Mesendoderm (in vitro differentiated cells): Measurements from ENCODE around the gene KIAA0319L.
A peak's percentile ranks its signal among the peaks of the same experiment; 100 is the strongest.

ENCODE experiments used
- DNase-seq: peaks from one replicate; pipeline ENCODE4 v3.0.0; 2013
- H2AK5ac ChIP-seq: 2 replicates; pipeline ENCODE4 v1.6.1; 2013; ENCODE audit warnings: low read length, inconsistent platforms
- H2BK120ac ChIP-seq: 2 replicates; pipeline ENCODE4 v1.6.1; 2013; ENCODE audit warnings: low read depth, mild to moderate bottlenecking, low read length, moderate library complexity, mixed read lengths
- H2BK15ac ChIP-seq: replicated peaks from 2 replicates; pipeline ENCODE4 v1.6.1; 2013; ENCODE audit warnings: low read depth, mild to moderate bottlenecking, moderate library complexity
- H2BK5ac ChIP-seq: 2 replicates; pipeline ENCODE4 v1.6.1; 2013; ENCODE audit warnings: low read length, inconsistent platforms
- H3K18ac ChIP-seq: 2 replicates; pipeline ENCODE4 v1.6.1; 2013; ENCODE audit warnings: mild to moderate bottlenecking, low read length, mixed read lengths
- H3K23ac ChIP-seq: one replicate; pipeline ENCODE4 v1.6.1; 2013; ENCODE audit warnings: low read length
- H3K27ac ChIP-seq: 2 replicates; pipeline ENCODE4 v1.5.1; 2013; ENCODE audit warnings: low read depth, mild to moderate bottlenecking, inconsistent platforms, low read length, moderate library complexity
- H3K27me3 ChIP-seq: 2 replicates; pipeline ENCODE4 v1.6.1; 2013; ENCODE audit warnings: low read length, control low read depth, mild to moderate bottlenecking, inconsistent platforms; ENCODE audit not compliant: insufficient read depth, poor library complexity
- H3K36me3 ChIP-seq: 2 replicates; pipeline ENCODE4 v1.6.1; 2013; ENCODE audit warnings: low read length, inconsistent platforms; ENCODE audit not compliant: control insufficient read depth, insufficient read depth
- H3K4ac ChIP-seq: one replicate; pipeline ENCODE4 v1.6.1; 2013; ENCODE audit warnings: low read depth, mild to moderate bottlenecking, low read length, moderate library complexity
- H3K4me1 ChIP-seq: 2 replicates; pipeline ENCODE4 v1.6.1; 2013; ENCODE audit warnings: low read depth, low read length, inconsistent platforms; ENCODE audit not compliant: control insufficient read depth
- H3K4me2 ChIP-seq: 2 replicates; pipeline ENCODE4 v1.6.1; 2013; ENCODE audit warnings: low read length
- H3K4me3 ChIP-seq: 2 replicates; pipeline ENCODE4 v1.5.1; 2013; ENCODE audit warnings: mild to moderate bottlenecking, low read length
- H3K56ac ChIP-seq: one replicate; pipeline ENCODE4 v1.6.1; 2013; ENCODE audit warnings: low read length
- H3K79me1 ChIP-seq: 2 replicates; pipeline ENCODE4 v1.6.1; 2013; ENCODE audit warnings: low read length, inconsistent platforms
- H3K79me2 ChIP-seq: 2 replicates; pipeline ENCODE4 v1.6.1; 2013; ENCODE audit warnings: mild to moderate bottlenecking, low read length; ENCODE audit not compliant: control insufficient read depth, insufficient read depth
- H3K9ac ChIP-seq: 2 replicates; pipeline ENCODE4 v1.6.1; 2013; ENCODE audit warnings: low read length, inconsistent platforms
- H4K5ac ChIP-seq: one replicate; pipeline ENCODE4 v1.6.1; 2013; ENCODE audit warnings: low read length
- H4K8ac ChIP-seq: one replicate; pipeline ENCODE4 v1.6.1; 2013; ENCODE audit warnings: low read depth, mild to moderate bottlenecking, control low read depth, low read length, moderate library complexity
- WGBS: extraction: QIAGEN DNeasy Blood & Tissue Kit; methylation state at CpG from one replicate; pipeline ENCODE4 v1.1.7; 2013; ENCODE audit warnings: low lambda C conversion rate, missing lambda C conversion rate; ENCODE audit not compliant: insufficient coverage; ENCODE audit errors: extremely low coverage; 5-methylcytosine and 5-hydroxymethylcytosine counted together

KIAA0319L gene

DNA sequence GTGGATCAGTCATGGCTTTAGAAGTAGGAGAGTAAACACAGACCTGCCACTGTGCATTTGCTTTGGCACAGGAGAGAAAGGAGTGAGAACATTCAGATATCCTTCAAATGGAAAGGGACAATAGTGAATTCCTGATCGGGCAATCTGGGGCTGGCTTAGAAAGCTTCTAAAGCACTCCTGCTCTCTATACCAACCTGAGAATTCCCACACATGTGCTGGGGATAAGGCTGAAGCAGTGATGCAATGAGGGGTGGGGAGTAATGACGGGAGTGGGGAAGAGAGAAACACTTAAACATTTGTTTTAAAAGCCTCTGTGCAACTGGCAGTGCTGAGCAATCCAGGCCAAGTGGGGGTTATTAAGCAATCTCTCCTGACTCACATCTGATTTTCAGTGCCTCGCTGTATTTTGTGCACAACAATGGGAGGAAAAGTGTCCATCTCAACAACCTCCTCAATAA, 108.8 kb downstream of the KIAA0319L start:
- no peak overlapping the region for H3K27ac ChIP-seq
- no peak overlapping the region for H4K8ac ChIP-seq
- no peak overlapping the region for H3K4ac ChIP-seq
- no peak overlapping the region for H4K5ac ChIP-seq
- H2AK5ac ChIP-seq, result no peak overlapping the region
- H3K36me3 ChIP-seq, result peaks cover 3% of the 10 kb centered on the region
- H3K79me2 ChIP-seq, result no peaks in the 10 kb centered on the region
- H3K4me3 ChIP-seq, result no peak overlapping the region
- no CpG with 5 or more reads among the region's 3 CpGs for WGBS
- no peak overlapping the region for H2BK5ac ChIP-seq
- H2BK120ac ChIP-seq, result no peak overlapping the region
- no peak overlapping the region for H3K56ac ChIP-seq
- H2BK15ac ChIP-seq, result no peak overlapping the region
- no peaks in the 10 kb centered on the region for H3K27me3 ChIP-seq
- H3K18ac ChIP-seq, result no peak overlapping the region
- no peak overlapping the region for H3K23ac ChIP-seq
- no peak overlapping the region for H3K4me2 ChIP-seq
- H3K79me1 ChIP-seq, result no peaks in the 10 kb centered on the region
- DNase-seq, result no peak
- H3K9ac ChIP-seq, result no peak overlapping the region
- H3K4me1 ChIP-seq, result no peaks in the 10 kb centered on the region

DNA sequence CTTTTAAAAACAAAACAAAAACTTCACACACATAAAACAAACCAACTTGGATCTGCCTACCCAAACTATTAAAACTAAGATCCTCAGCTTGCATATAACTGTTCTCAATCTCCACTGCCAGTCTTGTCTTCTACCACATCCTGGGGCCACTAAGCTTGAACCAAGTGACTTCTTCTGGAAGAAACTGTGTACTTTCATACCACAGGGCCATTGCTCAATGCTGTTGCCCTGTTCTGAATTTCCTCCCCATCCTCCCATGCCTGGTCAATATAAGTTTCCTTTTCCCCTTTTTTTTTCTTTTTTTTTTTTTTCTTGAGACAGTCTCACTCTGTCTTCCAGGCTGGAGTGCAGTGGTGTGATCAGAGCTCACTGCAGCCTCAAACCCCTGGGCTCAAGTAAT, 109.9 kb downstream of the KIAA0319L start:
- no peaks in the 10 kb centered on the region for H3K27me3 ChIP-seq
- H4K8ac ChIP-seq, result no peak overlapping the region
- H2BK15ac ChIP-seq, result no peak overlapping the region
- H3K4me3 ChIP-seq, result no peak overlapping the region
- no peak overlapping the region for H3K4me2 ChIP-seq
- no peak overlapping the region for H3K56ac ChIP-seq
- H2BK120ac ChIP-seq, result no peak overlapping the region
- H3K79me1 ChIP-seq, result no peaks in the 10 kb centered on the region
- H2AK5ac ChIP-seq, result no peak overlapping the region
- no peak overlapping the region for H2BK5ac ChIP-seq
- no peaks in the 10 kb centered on the region for H3K4me1 ChIP-seq
- H3K4ac ChIP-seq, result no peak overlapping the region
- no peak overlapping the region for H3K27ac ChIP-seq
- H3K79me2 ChIP-seq, result no peaks in the 10 kb centered on the region
- H3K36me3 ChIP-seq, result peaks cover 6% of the 10 kb centered on the region
- DNase-seq, result no peak
- H4K5ac ChIP-seq, result no peak overlapping the region
- no peak overlapping the region for H3K9ac ChIP-seq
- no peak overlapping the region for H3K18ac ChIP-seq
- no peak overlapping the region for H3K23ac ChIP-seq

DNA sequence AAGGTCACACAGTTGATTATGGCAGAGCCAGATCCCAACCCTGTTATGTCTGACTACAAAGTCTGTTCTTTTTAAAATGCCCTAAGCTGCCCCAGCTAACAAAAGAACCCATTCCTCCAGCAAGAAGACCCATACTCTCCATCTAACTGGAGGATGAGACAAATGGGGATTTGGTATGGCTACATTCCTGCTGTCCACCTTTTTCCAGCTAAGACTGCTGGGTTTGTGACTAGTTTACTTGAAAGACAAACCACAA, 112.8 kb downstream of the KIAA0319L start:
- Histone ChIP-seq H2BK15ac (no peak overlapping the region), H3K23ac (no peak overlapping the region), H3K36me3 (peaks cover 6% of the 10 kb centered on the region), H3K9ac (no peak overlapping the region), H3K79me2 (no peaks in the 10 kb centered on the region), H3K56ac (no peak overlapping the region), H3K4me2 (no peak overlapping the region), H3K79me1 (no peaks in the 10 kb centered on the region), H4K5ac (no peak overlapping the region), H3K27ac (no peak overlapping the region), H4K8ac (no peak overlapping the region), H3K27me3 (no peaks in the 10 kb centered on the region), H3K4ac (no peak overlapping the region), H2AK5ac (no peak overlapping the region), H3K18ac (no peak overlapping the region), H3K4me1 (no peaks in the 10 kb centered on the region), H2BK120ac (no peak overlapping the region), H2BK5ac (no peak overlapping the region), H3K4me3 (no peak overlapping the region)
- DNase-seq, result no peak

DNA sequence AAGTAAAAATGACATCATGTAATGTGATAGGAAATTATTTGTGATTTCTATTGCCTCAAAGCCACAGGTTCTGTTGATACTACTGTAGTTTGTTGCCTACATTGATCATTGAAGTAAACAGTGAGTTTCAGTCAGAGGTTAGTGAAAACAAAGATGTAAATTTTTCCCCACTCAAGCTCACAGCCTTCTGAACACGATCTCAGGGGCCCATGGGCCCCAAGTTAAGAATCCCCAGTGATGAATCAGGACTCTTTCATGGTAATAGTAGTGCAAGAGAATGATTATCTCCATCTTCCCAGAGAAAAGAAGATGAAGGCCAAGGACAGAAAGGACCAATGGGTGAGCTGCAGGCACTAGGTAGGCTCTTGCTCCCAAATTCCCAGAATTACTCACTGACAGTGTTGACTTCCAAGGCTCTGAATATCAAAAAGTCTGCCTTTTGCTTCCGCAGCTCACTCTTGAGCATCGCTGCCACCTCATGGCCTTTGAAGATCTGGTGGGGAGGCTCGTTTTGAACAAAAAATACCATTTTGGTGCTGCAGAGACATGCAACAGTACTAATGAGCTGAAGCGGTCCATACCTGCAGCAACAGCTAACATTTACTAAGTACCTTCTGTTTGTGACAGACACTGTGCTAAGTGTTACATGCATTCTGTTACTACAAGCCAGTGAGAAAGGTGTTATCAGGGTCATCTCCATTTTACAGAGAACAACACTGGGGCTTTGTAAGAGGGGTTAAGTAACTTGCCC, 113.3 kb downstream of the KIAA0319L start:
- Histone ChIP-seq H3K4me2 (no peak overlapping the region), H3K36me3 (peaks cover 6% of the 10 kb centered on the region), H2AK5ac (no peak overlapping the region), H3K79me1 (no peaks in the 10 kb centered on the region), H3K56ac (no peak overlapping the region), H3K18ac (no peak overlapping the region), H4K8ac (no peak overlapping the region), H4K5ac (no peak overlapping the region), H3K23ac (no peak overlapping the region), H3K4ac (no peak overlapping the region), H2BK120ac (no peak overlapping the region), H3K27me3 (no peaks in the 10 kb centered on the region), H3K79me2 (no peaks in the 10 kb centered on the region), H3K27ac (no peak overlapping the region), H3K4me3 (no peak overlapping the region), H2BK15ac (no peak overlapping the region), H3K4me1 (no peaks in the 10 kb centered on the region), H2BK5ac (no peak overlapping the region), H3K9ac (no peak overlapping the region)
- DNase-seq, result peak; percentile 80
- no CpG with 5 or more reads among the region's 5 CpGs for WGBS

DNA sequence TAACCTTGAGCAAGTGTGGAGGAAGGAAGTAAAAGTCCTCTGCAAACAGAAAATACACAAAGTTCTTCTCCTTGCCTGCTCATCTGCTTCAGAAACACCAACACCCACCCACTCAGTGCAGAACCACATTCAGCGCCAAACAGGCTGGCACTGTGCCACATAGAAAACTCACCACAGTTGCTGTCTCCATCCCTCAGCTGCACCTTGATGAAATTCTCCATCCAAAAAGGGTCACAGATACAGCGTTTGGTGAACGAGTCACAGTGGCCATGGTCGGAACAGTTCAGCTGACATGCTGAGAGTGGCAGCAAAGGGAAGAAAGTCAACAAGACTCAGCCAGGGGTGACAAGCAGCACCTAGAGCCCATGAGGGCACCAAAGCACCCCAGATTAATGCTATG, 114.5 kb downstream of the KIAA0319L start:
- WGBS, result no CpG with 5 or more reads among the region's 4 CpGs

DNA sequence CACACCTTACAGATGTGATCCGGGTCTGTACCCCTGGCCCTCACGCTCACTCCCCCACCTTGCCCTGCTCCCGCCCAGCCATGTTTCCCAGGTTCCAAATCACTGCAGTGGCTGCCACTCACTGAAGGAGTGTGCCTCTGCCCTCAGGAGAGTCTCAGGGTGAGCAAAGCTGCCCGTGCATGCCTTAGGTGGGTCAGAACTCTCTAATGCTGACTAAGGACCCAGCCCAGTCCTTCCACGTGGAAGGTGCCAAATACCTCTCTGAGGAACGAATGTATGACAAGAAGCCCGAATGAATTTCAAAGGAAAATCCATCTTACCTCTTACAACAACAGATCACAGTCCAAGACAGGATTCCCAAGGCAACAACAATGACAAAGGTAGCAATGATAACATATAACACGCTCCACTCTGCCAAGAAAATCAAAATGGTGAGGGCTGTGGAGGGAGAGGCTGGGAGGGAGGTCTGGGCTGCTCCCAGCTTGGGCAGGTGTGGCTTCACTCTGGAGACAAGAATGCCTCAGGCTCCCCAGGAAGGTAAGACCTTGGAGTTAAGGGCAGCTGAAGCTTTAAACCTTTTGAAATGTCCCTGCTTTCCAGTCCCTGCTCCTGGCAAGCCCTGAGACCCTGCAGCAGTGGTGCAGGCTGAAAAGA, 115.2 kb downstream of the KIAA0319L start:
- Histone ChIP-seq H3K4me1 (no peaks in the 10 kb centered on the region), H2BK120ac (no peak overlapping the region), H3K36me3 (peaks cover 6% of the 10 kb centered on the region), H2AK5ac (no peak overlapping the region), H3K9ac (no peak overlapping the region), H2BK5ac (no peak overlapping the region), H2BK15ac (no peak overlapping the region), H4K5ac (no peak overlapping the region), H3K18ac (no peak overlapping the region), H4K8ac (no peak overlapping the region), H3K23ac (no peak overlapping the region), H3K27ac (no peak overlapping the region), H3K56ac (peak overlapping the region; percentile 15), H3K27me3 (no peaks in the 10 kb centered on the region), H3K79me2 (no peaks in the 10 kb centered on the region), H3K4ac (no peak overlapping the region), H3K79me1 (no peaks in the 10 kb centered on the region), H3K4me2 (no peak overlapping the region), H3K4me3 (no peak overlapping the region)
- WGBS, result no CpG with 5 or more reads among the region's 8 CpGs
- DNase-seq, result peak; percentile 25

More for the DNA sequence above, 114.5 kb downstream of the KIAA0319L start:
- peaks cover 6% of the 10 kb centered on the region for H3K36me3 ChIP-seq
- H2BK15ac ChIP-seq, result no peak overlapping the region
- DNase-seq, result no peak
- H2AK5ac ChIP-seq, result no peak overlapping the region
- H3K4me2 ChIP-seq, result no peak overlapping the region
- no peaks in the 10 kb centered on the region for H3K79me2 ChIP-seq
- H3K27me3 ChIP-seq, result no peaks in the 10 kb centered on the region
- no peak overlapping the region for H3K4ac ChIP-seq
- H3K18ac ChIP-seq, result no peak overlapping the region
- no peak overlapping the region for H3K27ac ChIP-seq
- H3K4me3 ChIP-seq, result no peak overlapping the region
- H3K23ac ChIP-seq, result no peak overlapping the region
- H4K5ac ChIP-seq, result no peak overlapping the region
- no peak overlapping the region for H2BK120ac ChIP-seq
- H3K79me1 ChIP-seq, result no peaks in the 10 kb centered on the region
- no peaks in the 10 kb centered on the region for H3K4me1 ChIP-seq
- no peak overlapping the region for H2BK5ac ChIP-seq
- no peak overlapping the region for H4K8ac ChIP-seq
- H3K56ac ChIP-seq, result peak overlapping the region; percentile 15
- H3K9ac ChIP-seq, result no peak overlapping the region
